Body of pancreas (tissue), 4 donors: ENCODE measurements around the gene SPATA2.

Experiments used
- CTCF ChIP-seq, 7 experiments: fragments of 450-650 bp in 4 of 7; fragments of 200-600 bp in 3 of 7; sonication (generic) in 3 of 7; IDR thresholded peaks; one replicate each; pipeline ENCODE4 v1.5.1; 2016 to 2019; ENCODE audit warnings: antibody characterized with exemption in 7 of 7
- POLR2A ChIP-seq, 3 donors: fragments of 450-650 bp; IDR thresholded peaks; one replicate each; pipeline ENCODE4 v1.6.1; 2016; ENCODE audit warnings: antibody characterized with exemption in 3 of 3, mild to moderate bottlenecking in 2 of 3

- TF ChIP-seq CTCF (IDR thresholded peaks at IDR 0.05) = no peak
- TF ChIP-seq POLR2A (IDR thresholded peaks at IDR 0.05) = peak in 2 of 3 donors; percentile 13 to 16
Observed at GRCh38 chr20:49937027-49937929, 21.9 kb upstream of the SPATA2 start.
